ENCODE data around the gene AKT1. TPM values are rescaled to one million over a fixed set of nuclear protein-coding genes. Genes with fewer than 3 reads are reported as not detected.

Gene AKT1
- total and polyA plus RNA-seq, 4 donors = 30.6 to 192 (median 58.7) TPM

GRCh38 chr14:104821971-104822608 is 26.5 kb upstream of the AKT1 start:
- DNase-seq (ENCODE audit: low spot score) = no peak
- H3K27me3 ChIP-seq (ENCODE audit: control insufficient read depth in 4 of 4, insufficient read depth in 4 of 4, low read length in 3 of 4) = peaks cover 0 to 2% (median 0%) of the 10 kb centered on the region in 4 donors
- peaks cover 6 to 13% (median 8%) of the 10 kb centered on the region in 4 donors for H3K4me1 ChIP-seq (ENCODE audit: control insufficient read depth in 4 of 4, insufficient read depth in 4 of 4, low read length in 3 of 4)
- no peak for TF ChIP-seq EGR1 (IDR thresholded peaks at IDR 0.05; ENCODE audit: low read depth in 2 of 2)
- no peak for TF ChIP-seq CTCF (IDR thresholded peaks at IDR 0.05; ENCODE audit: low read depth, low read length, missing input control)
- no peak overlapping the region for H3K9ac ChIP-seq (ENCODE audit: low read depth in 1 of 2, low read length in 2 of 2)
- no peaks in the 10 kb centered on the region for H3K9me3 ChIP-seq (ENCODE audit: control insufficient read depth in 4 of 4, low read length in 3 of 4)
- H3K27ac ChIP-seq (ENCODE audit: low read depth in 1 of 2, low read length in 2 of 2) = no peak overlapping the region
- no peak overlapping the region for H3K4me3 ChIP-seq (ENCODE audit: low read depth in 1 of 3, low read length in 3 of 3)
- WGBS = 91% methylated on average over 27 of the region's 27 CpGs
- H3K36me3 ChIP-seq (ENCODE audit: control insufficient read depth in 4 of 4, insufficient read depth in 3 of 4, low read depth in 1 of 4, low read length in 3 of 4) = no peaks in the 10 kb centered on the region

GRCh38 chr14:104821229-104821945 is 25.8 kb upstream of the AKT1 start:
- DNase-seq (ENCODE audit: low spot score) = no peak
- Histone ChIP-seq H3K4me3 (ENCODE audit: low read depth in 1 of 3, low read length in 3 of 3) (no peak overlapping the region), H3K9ac (ENCODE audit: low read depth in 1 of 2, low read length in 2 of 2) (no peak overlapping the region), H3K27ac (ENCODE audit: low read depth in 1 of 2, low read length in 2 of 2) (no peak overlapping the region), H3K9me3 (ENCODE audit: control insufficient read depth in 4 of 4, low read length in 3 of 4) (no peaks in the 10 kb centered on the region), H3K4me1 (ENCODE audit: control insufficient read depth in 4 of 4, insufficient read depth in 4 of 4, low read length in 3 of 4) (peaks cover 6 to 17% (median 10%) of the 10 kb centered on the region in 4 donors), H3K36me3 (ENCODE audit: control insufficient read depth in 4 of 4, insufficient read depth in 3 of 4, low read depth in 1 of 4, low read length in 3 of 4) (no peaks in the 10 kb centered on the region), H3K27me3 (ENCODE audit: control insufficient read depth in 4 of 4, insufficient read depth in 4 of 4, low read length in 3 of 4) (peaks cover 0 to 2% (median 0%) of the 10 kb centered on the region in 4 donors)
- 91% methylated on average over 23 of the region's 23 CpGs for WGBS
- TF ChIP-seq YY1 (IDR thresholded peaks at IDR 0.05) (no peak), GABPA (IDR thresholded peaks at IDR 0.05 in 1 of 2, conservative IDR thresholded peaks at IDR 0.05 in 1 of 2) (no peak), ATF3 (IDR thresholded peaks at IDR 0.05) (no peak), REST (IDR thresholded peaks at IDR 0.05) (no peak), TAF1 (conservative IDR thresholded peaks at IDR 0.05) (no peak), EGR1 (IDR thresholded peaks at IDR 0.05; ENCODE audit: low read depth in 2 of 2) (no peak), HNF4A (conservative IDR thresholded peaks at IDR 0.05) (no peak), JUND (IDR thresholded peaks at IDR 0.05) (no peak), NR2F2 (IDR thresholded peaks at IDR 0.05) (no peak)

Data from liver (tissue), 9 donors.